ENCODE data around the gene FXYD7.
"Not testable (repeated sequence)": the region's sequence is repeated elsewhere in the genome, so short reads cannot be mapped to it uniquely, and the experiment has no call there.

Gene FXYD7

DNA sequence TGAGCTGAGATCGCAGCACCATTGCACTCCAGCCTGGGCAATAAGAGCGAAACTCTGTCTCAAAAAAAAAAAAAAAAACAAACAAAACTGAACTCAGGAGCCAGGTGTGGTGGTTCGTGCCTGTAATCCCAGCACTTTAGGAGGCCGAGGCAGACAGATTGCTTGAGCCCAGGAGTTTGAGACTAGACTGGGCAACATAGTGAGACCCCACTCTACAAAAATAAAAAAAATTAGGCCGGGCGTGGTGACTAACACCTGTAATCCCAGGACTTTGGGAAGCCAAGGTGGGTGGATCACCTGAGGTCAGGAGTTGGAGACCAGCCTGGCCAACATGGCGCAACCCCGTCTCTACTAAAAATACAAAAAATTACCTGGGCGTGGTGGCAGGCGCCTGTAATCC is 41.1 kb upstream of the FXYD7 start:
- H3K9me3 ChIP-seq (ENCODE audit: control insufficient read depth, insufficient read depth, low read depth, low read length); H3K36me3 ChIP-seq (ENCODE audit: control insufficient read depth in 2 of 2, insufficient read depth in 1 of 2, low read length in 2 of 2); H3K27ac ChIP-seq (ENCODE audit: extremely low read depth, low read depth, low read length); H3K4me1 ChIP-seq (ENCODE audit: control insufficient read depth, insufficient read depth, low read length); POLR2A ChIA-PET; H3K4me3 ChIP-seq (ENCODE audit: low read depth, low read length): not testable (repeated sequence)
- peak; percentile 95 for TF ChIP-seq ZNF121 (tag by site-specific recombination; IDR thresholded peaks at IDR 0.05)
- CTCF ChIA-PET, result interaction anchor here (0.7 to 2.3 kb wide), 4 partner anchors 13 to 1667 kb away, joined by 3 to 16 read pairs (median 4); partner anchors contain the start of gene FXYD3

DNA sequence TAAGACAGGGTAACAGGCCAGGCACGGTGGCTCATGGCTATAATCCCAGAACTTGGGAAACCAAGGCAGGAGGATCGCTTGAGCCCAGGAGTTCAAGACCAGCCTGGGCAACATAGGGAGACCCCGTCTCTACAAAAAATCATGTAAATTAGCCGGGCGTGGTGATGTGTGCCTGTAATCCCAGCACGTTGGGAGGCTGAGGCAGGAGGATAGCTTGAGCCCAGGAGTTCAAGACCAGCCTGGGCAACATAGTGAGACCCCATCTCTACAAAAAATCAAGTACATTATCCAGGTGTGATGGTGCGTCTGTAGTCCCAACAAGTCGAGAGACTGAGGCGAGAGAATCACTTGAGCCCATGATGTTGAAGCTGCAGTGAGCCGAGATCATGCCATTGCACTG is 39.4 kb upstream of the FXYD7 start:
- H3K9me3 ChIP-seq (ENCODE audit: control insufficient read depth, insufficient read depth, low read depth, low read length); H3K4me3 ChIP-seq (ENCODE audit: low read depth, low read length); H3K36me3 ChIP-seq (ENCODE audit: control insufficient read depth in 2 of 2, insufficient read depth in 1 of 2, low read length in 2 of 2); H3K4me1 ChIP-seq (ENCODE audit: control insufficient read depth, insufficient read depth, low read length); H3K27ac ChIP-seq (ENCODE audit: extremely low read depth, low read depth, low read length); POLR2A ChIA-PET: not testable (repeated sequence)
- CTCF ChIA-PET, result interaction anchor here (0.6 to 1.6 kb wide), 6 partner anchors 11 to 59 kb away, joined by 3 to 10 read pairs (median 4); partner anchors contain the start of gene FXYD7
- peak; percentile 90 for TF ChIP-seq ZNF121 (tag by site-specific recombination; IDR thresholded peaks at IDR 0.05)

GRCh38 chr19:35104361-35104760 is 38.7 kb upstream of the FXYD7 start:
- Histone ChIP-seq H3K4me3 (ENCODE audit: low read depth, low read length) (no peak overlapping the region), H3K4me1 (ENCODE audit: control insufficient read depth, insufficient read depth, low read length) (no peaks in the 10 kb centered on the region), H3K27ac (ENCODE audit: extremely low read depth, low read depth, low read length) (no peak overlapping the region), H3K36me3 (ENCODE audit: control insufficient read depth in 2 of 2, insufficient read depth in 1 of 2, low read length in 2 of 2) (no peaks in the 10 kb centered on the region), H3K9me3 (ENCODE audit: control insufficient read depth, insufficient read depth, low read depth, low read length) (no peaks in the 10 kb centered on the region)
- POLR2A ChIA-PET, result no interaction called here
- TF ChIP-seq, protein P1, sequence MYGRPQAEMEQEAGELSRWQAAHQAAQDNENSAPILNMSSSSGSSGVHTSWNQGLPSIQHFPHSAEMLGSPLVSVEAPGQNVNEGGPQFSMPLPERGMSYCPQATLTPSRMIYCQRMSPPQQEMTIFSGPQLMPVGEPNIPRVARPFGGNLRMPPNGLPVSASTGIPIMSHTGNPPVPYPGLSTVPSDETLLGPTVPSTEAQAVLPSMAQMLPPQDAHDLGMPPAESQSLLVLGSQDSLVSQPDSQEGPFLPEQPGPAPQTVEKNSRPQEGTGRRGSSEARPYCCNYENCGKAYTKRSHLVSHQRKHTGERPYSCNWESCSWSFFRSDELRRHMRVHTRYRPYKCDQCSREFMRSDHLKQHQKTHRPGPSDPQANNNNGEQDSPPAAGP (tag by site-specific recombination; IDR thresholded peaks at IDR 0.05), result no peak
- TF ChIP-seq ZNF639 (tag by site-specific recombination; IDR thresholded peaks at IDR 0.05) (no peak), ZBTB7A (tag by site-specific recombination; IDR thresholded peaks at IDR 0.05; ENCODE audit: low read depth) (no peak), GLI2 (tag by site-specific recombination; IDR thresholded peaks at IDR 0.05; ENCODE audit: borderline replicate concordance, low read depth) (no peak), ZNF785 (tag by site-specific recombination; IDR thresholded peaks at IDR 0.05) (no peak), ZNF707 (tag by site-specific recombination; IDR thresholded peaks at IDR 0.05) (no peak), ZNF558 (tag by site-specific recombination; IDR thresholded peaks at IDR 0.05) (no peak), ZNF366 (tag by site-specific recombination; conservative IDR thresholded peaks at IDR 0.05) (no peak), OVOL3 (tag by site-specific recombination; IDR thresholded peaks at IDR 0.05) (no peak), ZNF549 (tag by site-specific recombination; IDR thresholded peaks at IDR 0.05) (no peak), ZNF2 (tag by site-specific recombination; IDR thresholded peaks at IDR 0.05) (no peak)
- TF ChIP-seq, protein P2, sequence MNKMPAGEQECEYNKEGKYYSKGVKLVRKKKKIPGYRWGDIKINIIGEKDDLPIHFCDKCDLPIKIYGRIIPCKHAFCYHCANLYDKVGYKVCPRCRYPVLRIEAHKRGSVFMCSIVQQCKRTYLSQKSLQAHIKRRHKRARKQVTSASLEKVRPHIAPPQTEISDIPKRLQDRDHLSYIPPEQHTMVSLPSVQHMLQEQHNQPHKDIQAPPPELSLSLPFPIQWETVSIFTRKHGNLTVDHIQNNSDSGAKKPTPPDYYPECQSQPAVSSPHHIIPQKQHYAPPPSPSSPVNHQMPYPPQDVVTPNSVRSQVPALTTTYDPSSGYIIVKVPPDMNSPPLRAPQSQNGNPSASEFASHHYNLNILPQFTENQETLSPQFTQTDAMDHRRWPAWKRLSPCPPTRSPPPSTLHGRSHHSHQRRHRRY (tag by site-specific recombination; IDR thresholded peaks at IDR 0.05), result no peak
- TF ChIP-seq, protein P3, sequence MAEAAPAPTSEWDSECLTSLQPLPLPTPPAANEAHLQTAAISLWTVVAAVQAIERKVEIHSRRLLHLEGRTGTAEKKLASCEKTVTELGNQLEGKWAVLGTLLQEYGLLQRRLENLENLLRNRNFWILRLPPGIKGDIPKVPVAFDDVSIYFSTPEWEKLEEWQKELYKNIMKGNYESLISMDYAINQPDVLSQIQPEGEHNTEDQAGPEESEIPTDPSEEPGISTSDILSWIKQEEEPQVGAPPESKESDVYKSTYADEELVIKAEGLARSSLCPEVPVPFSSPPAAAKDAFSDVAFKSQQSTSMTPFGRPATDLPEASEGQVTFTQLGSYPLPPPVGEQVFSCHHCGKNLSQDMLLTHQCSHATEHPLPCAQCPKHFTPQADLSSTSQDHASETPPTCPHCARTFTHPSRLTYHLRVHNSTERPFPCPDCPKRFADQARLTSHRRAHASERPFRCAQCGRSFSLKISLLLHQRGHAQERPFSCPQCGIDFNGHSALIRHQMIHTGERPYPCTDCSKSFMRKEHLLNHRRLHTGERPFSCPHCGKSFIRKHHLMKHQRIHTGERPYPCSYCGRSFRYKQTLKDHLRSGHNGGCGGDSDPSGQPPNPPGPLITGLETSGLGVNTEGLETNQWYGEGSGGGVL (tag by site-specific recombination; IDR thresholded peaks at IDR 0.05), result no peak
- CTCF ChIA-PET, result interaction anchor here (1.2 to 1.6 kb wide), 6 partner anchors 10 to 60 kb away, joined by 3 to 10 read pairs (median 4); partner anchors contain the start of gene FXYD7
